Measurements from ENCODE around the gene TOE1.

Gene TOE1

GRCh38 chr1:45348020-45348419 lies 8.1 kb downstream of the TOE1 start:
- H3K27me3 ChIP-seq (replicated peaks; ENCODE audit: control insufficient read depth, insufficient read depth, low read length), result no peaks in the 10 kb centered on the region
- peaks cover 16% of the 10 kb centered on the region for H3K36me3 ChIP-seq (ENCODE audit: control insufficient read depth, insufficient read depth, low read length)
- TF ChIP-seq, protein P1, sequence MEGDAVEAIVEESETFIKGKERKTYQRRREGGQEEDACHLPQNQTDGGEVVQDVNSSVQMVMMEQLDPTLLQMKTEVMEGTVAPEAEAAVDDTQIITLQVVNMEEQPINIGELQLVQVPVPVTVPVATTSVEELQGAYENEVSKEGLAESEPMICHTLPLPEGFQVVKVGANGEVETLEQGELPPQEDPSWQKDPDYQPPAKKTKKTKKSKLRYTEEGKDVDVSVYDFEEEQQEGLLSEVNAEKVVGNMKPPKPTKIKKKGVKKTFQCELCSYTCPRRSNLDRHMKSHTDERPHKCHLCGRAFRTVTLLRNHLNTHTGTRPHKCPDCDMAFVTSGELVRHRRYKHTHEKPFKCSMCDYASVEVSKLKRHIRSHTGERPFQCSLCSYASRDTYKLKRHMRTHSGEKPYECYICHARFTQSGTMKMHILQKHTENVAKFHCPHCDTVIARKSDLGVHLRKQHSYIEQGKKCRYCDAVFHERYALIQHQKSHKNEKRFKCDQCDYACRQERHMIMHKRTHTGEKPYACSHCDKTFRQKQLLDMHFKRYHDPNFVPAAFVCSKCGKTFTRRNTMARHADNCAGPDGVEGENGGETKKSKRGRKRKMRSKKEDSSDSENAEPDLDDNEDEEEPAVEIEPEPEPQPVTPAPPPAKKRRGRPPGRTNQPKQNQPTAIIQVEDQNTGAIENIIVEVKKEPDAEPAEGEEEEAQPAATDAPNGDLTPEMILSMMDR (IDR thresholded peaks at IDR 0.05; ENCODE audit: insufficient read depth, low read length, poor library complexity, severe bottlenecking), result no peak
- DNase-seq (ENCODE audit: extremely low read depth, insufficient read length), result no peak
- H3K4me3 ChIP-seq (replicated peaks; ENCODE audit: low read depth, low read length), result no peak overlapping the region

GRCh38 chr1:45348609-45348965 lies 8.6 kb downstream of the TOE1 start:
- Histone ChIP-seq H3K27me3 (replicated peaks; ENCODE audit: control insufficient read depth, insufficient read depth, low read length) (no peaks in the 10 kb centered on the region), H3K36me3 (ENCODE audit: control insufficient read depth, insufficient read depth, low read length) (peaks cover 11% of the 10 kb centered on the region), H3K4me3 (replicated peaks; ENCODE audit: low read depth, low read length) (no peak overlapping the region)
- no peak for DNase-seq (ENCODE audit: extremely low read depth, insufficient read length)
- TF ChIP-seq, protein P1 (IDR thresholded peaks at IDR 0.05; ENCODE audit: insufficient read depth, low read length, poor library complexity, severe bottlenecking), result no peak

- no peak for DNase-seq (ENCODE audit: extremely low read depth, insufficient read length)
- peaks cover 9% of the 10 kb centered on the region for H3K36me3 ChIP-seq (ENCODE audit: control insufficient read depth, insufficient read depth, low read length)
- no peaks in the 10 kb centered on the region for H3K27me3 ChIP-seq (replicated peaks; ENCODE audit: control insufficient read depth, insufficient read depth, low read length)
- TF ChIP-seq, protein P1 (IDR thresholded peaks at IDR 0.05; ENCODE audit: insufficient read depth, low read length, poor library complexity, severe bottlenecking), result no peak
- H3K4me3 ChIP-seq (replicated peaks; ENCODE audit: low read depth, low read length), result no peak overlapping the region
Measured at GRCh38 chr1:45348966-45349677, 9.2 kb downstream of the TOE1 start.

DNA sequence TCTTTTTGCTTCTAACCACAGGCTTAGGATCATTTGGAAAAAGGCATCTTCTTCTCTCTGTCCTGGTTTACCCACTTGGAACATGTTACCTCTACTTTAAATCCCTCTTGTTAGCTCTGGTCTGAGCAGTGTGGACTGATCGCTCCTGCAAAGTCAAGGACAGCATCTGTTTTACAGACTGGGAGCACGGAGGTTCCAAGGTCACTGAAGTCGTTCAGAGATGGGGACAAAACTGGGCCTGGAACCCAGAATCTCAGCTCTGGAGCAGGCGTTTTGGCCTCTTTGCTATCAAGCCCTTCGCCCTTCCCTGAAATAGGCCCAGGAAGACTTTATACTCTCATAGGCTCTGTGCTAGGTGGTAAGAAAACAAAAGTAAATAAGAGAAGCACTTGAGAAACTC lies 11.5 kb downstream of the TOE1 start:
- TF ChIP-seq, protein P1 (IDR thresholded peaks at IDR 0.05; ENCODE audit: insufficient read depth, low read length, poor library complexity, severe bottlenecking), result no peak
- H3K4me3 ChIP-seq (replicated peaks; ENCODE audit: low read depth, low read length), result no peak overlapping the region
- H3K36me3 ChIP-seq (ENCODE audit: control insufficient read depth, insufficient read depth, low read length), result no peaks in the 10 kb centered on the region; the same call in none of the 2 replicates
- no peaks in the 10 kb centered on the region for H3K27me3 ChIP-seq (replicated peaks; ENCODE audit: control insufficient read depth, insufficient read depth, low read length)
- DNase-seq (ENCODE audit: extremely low read depth, insufficient read length), result no peak

DNA sequence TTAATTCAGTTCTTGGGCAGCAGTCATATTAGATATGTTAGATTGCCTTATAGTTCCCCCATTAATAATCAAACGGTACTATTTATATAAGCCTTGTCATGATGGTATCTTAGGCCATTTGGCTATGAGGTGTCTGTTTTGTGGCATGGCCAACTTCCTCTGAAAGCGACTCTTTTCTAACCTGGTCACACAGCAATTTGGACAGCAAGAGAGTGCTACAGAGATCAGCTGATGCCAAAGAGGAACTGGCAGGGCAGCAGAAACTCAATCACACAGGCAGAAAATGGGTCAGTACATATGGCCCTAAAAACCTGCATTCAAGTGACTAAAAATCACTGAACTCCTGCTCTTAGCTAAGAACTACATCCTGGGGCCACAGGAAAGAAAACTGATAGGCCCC lies 13.7 kb downstream of the TOE1 start:
- Histone ChIP-seq H3K27me3 (replicated peaks; ENCODE audit: control insufficient read depth, insufficient read depth, low read length) (no peaks in the 10 kb centered on the region), H3K4me3 (replicated peaks; ENCODE audit: low read depth, low read length) (no peak overlapping the region), H3K36me3 (ENCODE audit: control insufficient read depth, insufficient read depth, low read length) (no peaks in the 10 kb centered on the region)
- no peak for DNase-seq (ENCODE audit: extremely low read depth, insufficient read length)
- TF ChIP-seq, protein P1 (IDR thresholded peaks at IDR 0.05; ENCODE audit: insufficient read depth, low read length, poor library complexity, severe bottlenecking), result no peak

DNA sequence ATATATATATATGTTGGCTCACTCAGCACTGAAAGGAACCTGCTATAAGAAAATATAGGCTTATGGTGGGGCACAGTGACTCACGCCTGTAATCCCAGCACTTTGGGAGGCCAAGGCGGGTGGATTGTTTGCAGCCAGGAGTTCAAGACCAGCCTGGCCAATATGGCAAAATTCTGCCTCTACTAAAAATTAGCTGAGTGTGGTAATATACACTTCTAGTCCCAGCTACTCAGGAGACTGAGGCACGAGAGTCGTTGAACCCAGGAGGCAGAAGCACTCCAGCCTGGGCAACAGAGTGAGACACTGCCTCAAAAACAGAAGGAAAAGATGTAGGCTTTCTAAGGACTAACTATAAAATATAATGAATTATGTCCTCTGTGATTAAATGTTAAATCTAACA lies 14.9 kb downstream of the TOE1 start:
- Histone ChIP-seq H3K36me3 (ENCODE audit: control insufficient read depth, insufficient read depth, low read length) (no peaks in the 10 kb centered on the region), H3K4me3 (replicated peaks; ENCODE audit: low read depth, low read length) (no peak overlapping the region), H3K27me3 (replicated peaks; ENCODE audit: control insufficient read depth, insufficient read depth, low read length) (no peaks in the 10 kb centered on the region)
- TF ChIP-seq, protein P1 (IDR thresholded peaks at IDR 0.05; ENCODE audit: insufficient read depth, low read length, poor library complexity, severe bottlenecking), result no peak
- no peak for DNase-seq (ENCODE audit: extremely low read depth, insufficient read length)
